ES-I3 (cell line): ENCODE measurements around the gene DTX2.
"Not testable (repeated sequence)": the region's sequence is repeated elsewhere in the genome, so short reads cannot be mapped to it uniquely, and the experiment has no call there.

ENCODE experiments used
- H3K36me3 ChIP-seq: 2 replicates; pipeline ENCODE4 v1.6.1; 2013; ENCODE audit warnings: mild to moderate bottlenecking, low read length, control low read depth, moderate library complexity; ENCODE audit not compliant: insufficient read depth
- H3K4me1 ChIP-seq: 2 replicates; pipeline ENCODE4 v1.6.1; 2013; ENCODE audit warnings: mild to moderate bottlenecking, control low read depth, low read length; ENCODE audit not compliant: insufficient read depth
- H3K9ac ChIP-seq: 2 replicates; pipeline ENCODE4 v1.6.1; 2013; ENCODE audit warnings: low read depth, mild to moderate bottlenecking, low read length, moderate library complexity
- H3K9me3 ChIP-seq: 2 replicates; pipeline ENCODE4 v1.6.1; 2013; ENCODE audit warnings: mild to moderate bottlenecking, low read length, moderate library complexity; ENCODE audit not compliant: control insufficient read depth, insufficient read depth

The DTX2 gene

DNA sequence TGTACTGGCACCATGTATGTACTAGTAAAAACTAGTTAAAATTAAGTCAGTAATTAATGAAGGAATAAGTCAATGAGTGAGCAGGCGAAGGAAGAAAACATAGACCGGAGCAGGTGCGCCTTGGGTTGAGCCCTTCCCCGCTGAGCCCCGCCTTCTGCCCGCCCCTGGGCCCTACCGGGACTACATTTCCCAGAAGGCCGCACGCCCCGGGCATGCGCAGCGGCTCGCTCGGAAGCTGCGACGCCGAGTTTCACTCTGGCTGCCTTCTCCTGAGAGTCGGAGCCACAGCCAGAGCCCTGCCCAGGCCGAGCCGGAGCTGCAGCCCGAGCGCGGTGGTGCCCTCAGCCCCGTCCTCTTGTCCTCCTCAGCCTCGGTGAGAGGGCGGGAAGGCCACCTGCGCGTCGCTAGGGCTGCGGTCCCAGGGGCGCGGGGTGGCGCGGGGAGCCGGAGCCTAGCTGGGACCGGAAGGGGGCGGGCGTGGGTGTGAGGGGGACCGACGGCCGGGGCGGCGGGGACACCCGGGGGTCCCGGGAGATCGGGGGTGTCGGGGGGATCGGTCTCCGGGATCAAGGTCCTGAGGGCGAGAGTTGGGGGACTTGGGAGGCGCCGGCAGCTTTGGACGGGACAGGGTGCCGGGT is at the start of gene DTX2:
Gene DTX2 (plus strand): TSS at position 246 of the 638 bp plus-strand sequence. CDS start 18,801 bp downstream, outside the sequence.
- H3K36me3 ChIP-seq, H3K4me1 ChIP-seq, H3K9me3 ChIP-seq: not testable (repeated sequence)
- peak within 1 kb of the TSS; percentile 40; the same call in 1 of the 2 replicates for H3K9ac ChIP-seq

DNA sequence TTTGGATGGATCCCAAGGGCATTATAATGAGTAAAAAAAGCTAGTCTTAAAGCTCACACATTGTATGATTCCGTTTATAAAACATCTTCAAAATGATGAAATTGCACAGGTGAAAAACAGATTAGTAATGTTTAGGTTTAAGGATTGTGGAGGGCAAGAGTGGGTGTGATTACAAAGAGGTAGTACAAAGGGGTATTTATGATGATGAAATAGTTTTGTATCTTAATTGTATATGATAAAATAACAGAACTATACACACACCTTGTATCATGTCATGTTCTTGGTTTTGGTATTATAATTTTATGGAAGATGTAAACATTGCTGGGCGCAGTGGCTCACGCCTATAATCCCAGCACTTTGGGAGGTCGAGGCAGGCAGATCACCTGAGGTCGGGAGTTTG is 49.3 kb upstream of the DTX2 start:
- Histone ChIP-seq H3K4me1 (no peaks in the 10 kb centered on the region; the same call in 1 of the 2 replicates), H3K9ac (no peak overlapping the region), H3K9me3 (no peaks in the 10 kb centered on the region), H3K36me3 (no peaks in the 10 kb centered on the region)

DNA sequence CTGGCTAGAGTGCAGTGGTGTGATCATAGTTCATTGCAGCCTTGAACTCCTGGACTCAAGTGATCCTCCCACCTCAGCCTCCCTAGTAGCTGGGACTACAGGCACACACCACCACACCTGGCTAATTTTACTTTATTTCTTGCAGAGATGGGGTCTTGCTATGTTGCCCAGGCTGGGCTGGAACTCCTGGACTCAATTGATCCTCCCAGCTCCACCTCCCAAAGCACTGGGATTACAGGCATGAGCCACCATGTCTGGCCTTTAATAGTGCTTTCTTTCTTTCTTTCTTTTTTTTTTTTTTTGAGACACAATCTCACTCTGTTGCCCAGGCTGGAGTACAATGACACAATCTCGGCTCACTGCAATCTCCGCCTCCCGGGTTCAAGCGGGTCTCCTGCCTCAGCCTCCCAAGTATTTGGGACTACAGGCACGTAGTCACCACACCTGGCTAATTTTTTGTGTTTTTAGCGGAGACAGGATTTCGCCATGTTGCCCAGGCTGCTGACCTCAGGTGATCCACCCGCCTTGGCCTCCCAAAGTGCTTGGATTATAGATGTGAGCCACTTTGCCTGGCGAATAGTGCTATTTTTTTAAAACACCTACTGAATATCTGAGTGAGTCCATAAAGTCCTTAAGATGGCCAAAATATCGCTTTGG is 43.7 kb upstream of the DTX2 start:
- H3K9me3 ChIP-seq, H3K4me1 ChIP-seq, H3K9ac ChIP-seq, H3K36me3 ChIP-seq: not testable (repeated sequence)

DNA sequence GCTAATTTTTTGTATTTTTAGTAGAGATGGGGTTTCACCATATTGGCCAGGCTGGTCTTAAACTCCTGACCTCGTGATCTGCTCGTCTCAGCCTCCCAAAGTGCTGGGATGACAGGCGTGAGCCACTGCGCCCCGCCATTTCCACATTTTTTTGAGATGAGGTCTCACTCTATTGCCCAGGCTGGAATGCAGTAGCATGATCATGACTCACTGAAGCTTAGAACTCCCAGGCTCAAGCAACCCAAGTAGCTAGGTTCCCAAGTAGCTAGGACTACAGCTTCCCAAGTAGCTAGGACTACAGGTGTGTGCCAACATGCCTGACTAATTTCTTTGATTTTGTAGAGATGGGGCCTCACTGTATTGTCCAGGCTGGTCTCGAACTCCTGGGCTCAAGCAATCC is 40.4 kb upstream of the DTX2 start:
- H3K36me3 ChIP-seq, H3K9ac ChIP-seq, H3K9me3 ChIP-seq: not testable (repeated sequence)
- H3K4me1 ChIP-seq, result peaks cover 11% of the 10 kb centered on the region

DNA sequence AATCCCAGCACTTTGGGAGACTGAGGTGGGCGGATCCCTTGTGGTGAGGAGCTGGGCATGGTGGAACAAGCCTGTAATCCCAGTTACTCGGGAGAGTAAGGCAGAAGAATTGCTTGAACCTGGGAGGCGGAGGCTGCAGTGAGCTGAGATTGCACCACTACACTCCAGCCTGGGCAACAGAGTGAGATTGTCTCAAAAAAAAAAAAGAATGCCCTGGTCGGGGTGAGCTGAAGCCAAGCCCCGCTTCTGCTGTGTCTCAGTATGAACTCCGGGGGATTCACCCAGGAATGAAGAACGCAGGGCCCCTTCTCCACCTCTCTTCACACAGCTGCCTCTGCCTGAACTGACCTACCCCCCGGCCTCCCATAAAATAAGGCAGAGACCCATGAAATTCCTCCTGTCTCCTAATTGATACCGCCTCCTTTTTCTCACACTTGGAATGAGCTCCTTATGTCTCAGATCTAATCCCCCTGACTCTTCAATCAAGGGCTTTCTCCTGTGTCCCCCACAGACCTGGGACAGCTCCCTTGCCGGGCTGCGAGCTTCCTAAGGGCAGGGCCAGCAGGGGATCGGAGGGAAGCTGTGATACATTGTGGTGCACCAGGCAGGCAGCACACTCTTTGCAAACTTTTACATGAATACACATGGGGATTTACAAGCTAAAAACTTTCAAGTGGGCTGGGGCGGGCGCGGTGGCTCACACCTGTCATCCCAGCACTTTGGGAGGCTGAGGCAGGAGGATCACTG is 37.7 kb upstream of the DTX2 start:
- Histone ChIP-seq H3K4me1 (peaks cover 18% of the 10 kb centered on the region), H3K9ac (no peak overlapping the region), H3K9me3 (no peaks in the 10 kb centered on the region), H3K36me3 (no peaks in the 10 kb centered on the region)

DNA sequence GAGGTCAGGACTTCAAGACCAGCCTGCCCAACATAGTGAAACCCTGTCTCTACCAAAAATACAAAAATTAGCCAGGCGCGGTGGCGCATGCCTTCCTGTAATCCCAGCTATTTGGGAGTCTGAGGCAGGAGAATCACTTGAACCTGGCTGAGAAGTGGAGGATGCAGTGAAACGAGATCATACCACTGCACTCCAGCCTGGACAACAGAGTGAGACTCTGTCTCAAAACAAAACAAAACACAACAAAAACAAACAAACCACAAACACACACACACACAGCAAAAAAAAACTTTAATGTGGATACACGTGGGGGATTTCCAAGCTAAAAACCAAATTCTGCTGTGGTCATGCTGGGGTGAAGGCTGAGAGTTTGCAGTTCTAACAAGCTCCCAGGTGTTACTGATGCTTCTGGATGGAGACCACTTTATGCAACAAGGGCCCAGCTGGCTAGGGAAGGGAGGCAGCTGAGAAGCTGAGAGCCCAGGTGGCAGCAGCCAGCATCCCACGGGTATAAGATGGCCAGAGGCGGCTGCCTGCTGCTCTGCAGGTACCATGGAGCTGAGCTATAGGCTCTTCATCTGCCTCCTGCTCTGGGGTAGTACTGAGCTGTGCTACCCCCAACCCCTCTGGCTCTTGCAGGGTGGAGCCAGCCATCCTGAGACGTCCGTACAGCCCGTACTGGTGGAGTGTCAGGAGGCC is 36.9 kb upstream of the DTX2 start, which contains the start of gene ZP3:
Gene ZP3 (plus strand): TSS at position 538 of the 699 bp plus-strand sequence. CDS start 15 bp downstream, at position 553.
- Histone ChIP-seq H3K4me1 (peaks cover 25% of the 10 kb centered on the region), H3K9me3 (no peaks in the 10 kb centered on the region), H3K9ac (no peak within 1 kb of the TSS), H3K36me3 (no peaks in the 10 kb centered on the region)

DNA sequence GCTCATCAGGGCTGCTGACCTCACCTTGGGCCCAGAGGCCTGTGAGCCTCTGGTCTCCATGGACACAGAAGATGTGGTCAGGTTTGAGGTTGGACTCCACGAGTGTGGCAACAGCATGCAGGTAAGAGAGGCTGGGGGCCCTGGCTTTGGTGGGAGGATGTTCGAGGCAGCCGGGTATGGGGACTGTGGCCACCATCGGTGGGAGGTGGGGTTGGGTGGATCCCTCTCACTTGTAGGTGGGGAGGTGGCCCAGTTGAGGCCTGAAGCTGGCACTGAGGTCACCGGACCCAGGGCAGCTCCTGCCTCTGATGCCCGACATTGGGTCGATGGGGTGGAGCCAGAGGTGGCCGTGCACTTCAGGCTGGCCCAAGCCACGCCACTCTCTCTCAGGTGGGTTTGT is 36.4 kb upstream of the DTX2 start:
- peaks cover 25% of the 10 kb centered on the region for H3K4me1 ChIP-seq
- no peaks in the 10 kb centered on the region for H3K36me3 ChIP-seq
- H3K9me3 ChIP-seq, result no peaks in the 10 kb centered on the region
- no peak overlapping the region for H3K9ac ChIP-seq

DNA sequence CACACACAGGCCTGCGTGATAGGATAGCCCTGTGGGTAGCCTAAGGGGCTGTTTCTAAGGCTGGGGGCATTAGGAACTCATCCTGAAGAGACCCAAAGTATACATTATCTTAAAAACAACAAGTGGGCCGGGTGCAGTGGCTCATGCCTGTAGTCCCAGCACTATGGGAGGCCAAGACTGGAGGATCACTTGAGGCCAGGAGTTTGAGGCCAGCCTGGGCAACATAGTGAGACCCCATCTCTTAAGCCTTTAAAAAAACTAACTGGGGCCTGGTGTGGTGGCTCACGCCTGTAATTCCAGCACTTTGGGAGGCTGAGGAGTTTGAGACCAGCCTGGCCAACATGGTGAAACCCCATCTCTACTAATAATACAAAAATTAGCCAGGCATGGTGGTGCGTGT is 36.0 kb upstream of the DTX2 start:
- H3K9ac ChIP-seq, H3K36me3 ChIP-seq, H3K9me3 ChIP-seq: not testable (repeated sequence)
- H3K4me1 ChIP-seq, result peaks cover 25% of the 10 kb centered on the region

DNA sequence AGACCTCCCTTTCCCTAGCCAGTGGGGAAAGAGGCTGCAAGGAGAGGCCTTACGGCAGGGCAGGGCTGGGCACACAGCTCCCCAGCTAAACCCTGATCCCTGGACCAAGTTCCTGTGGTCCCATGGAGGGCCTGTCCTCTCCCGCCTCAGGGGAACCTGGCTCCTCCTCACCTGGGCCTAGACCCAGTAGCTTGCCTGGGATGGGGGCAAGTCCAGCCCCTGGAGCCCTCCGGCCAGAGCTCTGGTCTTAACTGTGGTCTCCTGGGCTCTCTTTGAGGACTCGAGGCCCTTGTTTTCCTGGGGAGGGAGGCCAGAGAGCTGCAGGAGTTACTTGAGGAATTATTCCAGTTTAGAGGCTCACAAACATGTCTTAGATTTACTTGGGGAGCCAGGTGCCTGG is 35.3 kb upstream of the DTX2 start:
- Histone ChIP-seq H3K9ac (no peak overlapping the region), H3K4me1 (peaks cover 25% of the 10 kb centered on the region), H3K9me3 (no peaks in the 10 kb centered on the region), H3K36me3 (no peaks in the 10 kb centered on the region)

DNA sequence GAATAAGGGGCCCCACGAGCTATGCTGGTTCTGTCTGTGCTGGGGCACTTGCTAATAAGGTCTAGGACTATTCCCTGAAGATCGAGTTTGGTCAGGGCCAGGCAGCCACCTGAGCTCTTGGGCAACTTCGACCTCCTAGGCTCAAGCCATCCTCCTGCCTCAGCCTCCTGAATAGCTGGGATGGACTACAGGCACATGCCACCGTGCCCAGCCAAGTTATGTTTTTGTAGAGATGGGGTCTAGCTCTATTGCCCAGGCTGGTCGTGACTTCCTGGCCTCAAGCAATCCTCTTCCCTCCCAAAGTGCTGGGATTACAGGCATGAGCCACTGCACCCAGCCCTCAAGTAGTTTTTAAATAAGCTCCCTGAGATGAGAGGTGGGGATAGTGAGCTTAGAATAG is 33.9 kb upstream of the DTX2 start:
- no peak overlapping the region for H3K9ac ChIP-seq
- H3K4me1 ChIP-seq, result peaks cover 25% of the 10 kb centered on the region
- H3K9me3 ChIP-seq, result no peaks in the 10 kb centered on the region
- H3K36me3 ChIP-seq, result no peaks in the 10 kb centered on the region

DNA sequence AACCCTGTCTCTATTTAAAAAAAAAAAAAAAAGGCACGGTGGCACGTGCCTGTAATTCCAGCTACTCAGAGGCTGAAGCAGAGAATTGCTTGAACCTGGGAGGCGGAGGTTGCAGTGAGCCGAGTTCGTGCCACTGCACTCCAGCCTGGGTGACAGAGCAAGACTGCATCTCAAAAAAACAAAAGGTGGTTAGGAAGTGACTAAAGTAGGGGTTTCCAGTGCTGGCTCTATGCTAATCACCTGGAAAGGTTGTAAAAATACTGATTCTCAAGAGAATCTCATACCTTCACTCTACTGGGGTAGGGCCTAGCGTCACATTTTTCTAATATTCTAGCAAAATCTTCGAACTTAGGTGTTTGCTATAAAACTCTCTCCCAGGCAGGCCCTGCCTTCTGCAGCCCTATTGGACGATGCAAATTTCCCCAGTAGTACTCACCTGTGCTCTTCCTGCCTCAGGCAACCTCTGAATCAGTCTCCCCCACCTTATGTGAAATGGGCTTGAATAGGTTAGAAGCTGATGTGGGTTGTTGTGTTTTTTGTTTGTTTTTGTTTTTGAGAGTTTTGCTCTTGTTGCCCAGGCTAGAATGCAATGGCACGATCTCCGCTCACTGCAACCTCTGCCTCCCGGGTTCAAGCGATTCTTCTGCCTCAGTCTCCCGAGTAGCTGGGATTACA is 33.2 kb upstream of the DTX2 start:
- Histone ChIP-seq H3K4me1 (peaks cover 21% of the 10 kb centered on the region), H3K9ac (no peak overlapping the region), H3K9me3 (no peaks in the 10 kb centered on the region), H3K36me3 (no peaks in the 10 kb centered on the region)

DNA sequence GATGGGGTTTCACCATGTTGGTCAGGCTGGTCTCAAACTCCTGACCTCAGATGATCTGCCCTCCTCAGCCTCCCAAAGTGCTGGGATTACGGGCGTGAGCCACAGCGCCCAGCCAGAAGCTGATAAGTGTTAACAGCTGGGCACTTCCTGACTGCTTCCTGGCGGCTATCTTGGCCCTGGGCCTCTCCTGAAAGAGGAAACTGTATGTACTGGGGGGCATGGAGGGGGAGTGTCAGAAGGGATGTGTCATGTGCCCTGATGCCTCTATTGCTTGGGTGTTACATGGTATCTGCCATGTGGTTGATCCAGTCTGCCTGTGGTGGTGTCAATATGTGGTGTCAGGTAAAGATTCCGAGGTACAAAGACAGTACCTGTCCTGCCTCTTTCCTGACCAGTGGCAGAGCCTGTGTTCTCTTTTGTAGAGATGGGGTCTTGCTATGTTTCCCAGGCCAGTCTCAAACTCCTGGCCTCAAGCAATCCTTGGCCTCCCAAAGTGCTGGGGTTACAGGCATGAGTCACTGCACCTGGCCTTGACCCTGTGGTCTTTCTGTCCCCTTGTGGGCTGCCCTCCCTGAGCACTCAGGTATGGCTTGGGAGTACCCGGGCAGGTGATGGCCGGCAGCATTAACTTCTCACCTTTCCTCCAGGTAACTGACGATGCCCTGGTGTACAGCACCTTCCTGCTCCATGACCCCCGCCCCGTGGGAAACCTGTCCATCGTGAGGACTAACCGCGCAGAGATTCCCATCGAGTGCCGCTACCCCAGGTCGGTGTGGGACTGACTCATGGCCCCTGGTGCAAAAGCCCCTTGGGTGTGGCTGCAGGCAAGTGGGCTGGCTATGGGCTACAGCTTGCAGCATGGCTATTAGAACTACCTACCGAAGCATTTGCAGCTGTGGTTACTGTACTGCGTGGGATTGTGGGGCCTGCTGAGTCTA is 32.4 kb upstream of the DTX2 start:
- no peak overlapping the region for H3K9ac ChIP-seq
- no peaks in the 10 kb centered on the region for H3K36me3 ChIP-seq
- H3K9me3 ChIP-seq, result no peaks in the 10 kb centered on the region
- H3K4me1 ChIP-seq, result peaks cover 14% of the 10 kb centered on the region

DNA sequence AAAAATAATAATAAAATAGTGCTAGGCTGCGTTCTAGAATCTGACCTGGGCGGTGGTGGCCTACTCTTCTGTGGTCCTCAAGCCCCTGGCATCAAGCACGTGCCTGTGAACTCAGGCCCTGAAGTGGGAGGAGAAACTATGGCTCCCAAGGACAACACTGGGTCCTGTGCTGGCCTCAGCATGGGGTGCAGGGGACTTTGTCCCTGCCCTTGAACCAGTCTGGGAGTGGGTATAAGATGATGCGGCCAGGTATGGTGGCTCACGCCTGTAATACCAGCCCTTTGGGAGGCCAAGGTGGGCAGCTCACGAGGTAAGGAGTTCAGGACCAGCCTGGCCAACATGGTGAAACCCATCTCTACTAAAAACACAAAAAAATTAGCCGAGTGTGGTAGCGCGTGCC is 31.3 kb upstream of the DTX2 start:
- peaks cover 14% of the 10 kb centered on the region for H3K4me1 ChIP-seq
- H3K36me3 ChIP-seq, result no peaks in the 10 kb centered on the region
- no peaks in the 10 kb centered on the region for H3K9me3 ChIP-seq
- no peak overlapping the region for H3K9ac ChIP-seq
